ENCODE results near the gene PTPRD.

PTPRD gene

DNA sequence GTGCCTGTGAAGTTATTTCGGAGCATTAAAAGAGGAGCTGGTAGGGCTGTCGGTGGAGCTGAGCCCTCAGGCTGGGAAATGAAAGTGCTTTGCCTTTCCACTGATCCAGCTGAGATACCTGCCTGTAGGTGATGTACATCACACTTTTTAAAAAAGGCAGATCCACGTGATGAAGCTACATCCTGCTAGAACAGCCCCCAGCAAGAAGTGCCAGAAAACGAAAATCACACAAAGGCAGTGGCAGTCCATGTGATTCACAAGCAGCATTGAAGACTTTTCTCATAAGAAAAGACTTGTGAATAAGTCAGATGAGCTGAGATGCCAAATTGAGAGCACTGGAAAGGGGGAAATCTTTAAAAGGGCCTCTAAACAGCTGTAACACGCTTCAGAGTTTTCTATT is 765.1 kb downstream of the PTPRD start:
- no peak for DNase-seq (ENCODE audit: low spot score)
- in situ Hi-C loops (cut with MboI; ENCODE audit: low sequenced_read_pairs, unreplicated experiment), result no loop called here
- TF ChIP-seq CTCF (IDR thresholded peaks at IDR 0.05; ENCODE audit: borderline replicate concordance, control extremely low read depth, extremely low read depth, insufficient read depth, missing control alignments), result no peak

DNA sequence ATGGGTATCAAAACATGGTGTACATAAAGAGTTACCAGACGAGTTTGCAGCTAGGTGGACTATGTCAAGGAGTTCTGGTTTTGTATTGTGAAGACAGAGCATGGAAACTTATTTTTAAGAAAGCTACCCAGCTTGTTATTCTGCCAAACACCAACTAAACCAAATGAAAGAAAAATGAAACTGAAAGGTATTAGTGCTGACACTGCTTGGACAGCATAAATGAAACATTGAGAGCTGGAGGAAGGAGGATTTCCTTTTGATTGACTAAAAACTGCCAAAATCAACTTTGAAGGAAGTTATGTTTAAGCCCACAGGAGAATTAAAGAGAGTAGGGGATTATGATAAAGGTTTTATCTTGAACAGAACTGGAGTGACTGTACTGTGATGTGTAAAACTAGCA is 766.2 kb downstream of the PTPRD start:
- in situ Hi-C loops (cut with MboI; ENCODE audit: low sequenced_read_pairs, unreplicated experiment), result no loop called here
- no peak for TF ChIP-seq CTCF (IDR thresholded peaks at IDR 0.05; ENCODE audit: borderline replicate concordance, control extremely low read depth, extremely low read depth, insufficient read depth, missing control alignments)
- DNase-seq (ENCODE audit: low spot score), result peak; percentile 20

- TF ChIP-seq CTCF (IDR thresholded peaks at IDR 0.05; ENCODE audit: borderline replicate concordance, control extremely low read depth, extremely low read depth, insufficient read depth, missing control alignments), result no peak
- in situ Hi-C loops (cut with MboI; ENCODE audit: low sequenced_read_pairs, unreplicated experiment), result no loop called here
- DNase-seq (ENCODE audit: low spot score), result no peak
Measured at GRCh38 chr9:9820436-9820835, 792.4 kb downstream of the PTPRD start.

GRCh38 chr9:9819886-9820285 is 792.9 kb downstream of the PTPRD start:
- DNase-seq (ENCODE audit: low spot score), result no peak
- TF ChIP-seq CTCF (IDR thresholded peaks at IDR 0.05; ENCODE audit: borderline replicate concordance, control extremely low read depth, extremely low read depth, insufficient read depth, missing control alignments), result no peak
- in situ Hi-C loops (cut with MboI; ENCODE audit: low sequenced_read_pairs, unreplicated experiment), result no loop called here

GRCh38 chr9:9817176-9817575 is 795.6 kb downstream of the PTPRD start:
- in situ Hi-C loops (cut with MboI; ENCODE audit: low sequenced_read_pairs, unreplicated experiment), result no loop called here
- no peak for TF ChIP-seq CTCF (IDR thresholded peaks at IDR 0.05; ENCODE audit: borderline replicate concordance, control extremely low read depth, extremely low read depth, insufficient read depth, missing control alignments)
- no peak for DNase-seq (ENCODE audit: low spot score)

DNA sequence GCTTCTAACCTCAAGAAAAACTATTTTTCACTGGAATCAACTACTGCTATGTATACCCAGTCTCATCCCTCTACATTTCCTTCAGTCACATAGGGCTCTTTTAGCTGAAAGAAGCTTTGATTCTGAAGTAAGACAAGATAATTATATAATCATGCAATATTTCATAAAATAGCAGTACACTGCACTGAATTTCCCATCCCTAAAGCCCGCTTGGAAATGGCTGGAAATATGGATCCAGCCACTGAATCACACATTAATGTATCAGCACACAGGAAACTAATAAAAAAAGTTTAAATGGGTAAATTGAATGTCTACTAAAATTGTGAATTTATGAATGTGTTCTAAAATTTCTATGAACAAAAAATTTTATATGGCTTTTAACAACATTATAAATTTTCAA is 808.7 kb downstream of the PTPRD start:
- no peak for DNase-seq (ENCODE audit: low spot score)
- in situ Hi-C loops (cut with MboI; ENCODE audit: low sequenced_read_pairs, unreplicated experiment), result no loop called here
- TF ChIP-seq CTCF (IDR thresholded peaks at IDR 0.05; ENCODE audit: borderline replicate concordance, control extremely low read depth, extremely low read depth, insufficient read depth, missing control alignments), result no peak

- TF ChIP-seq CTCF (IDR thresholded peaks at IDR 0.05; ENCODE audit: borderline replicate concordance, control extremely low read depth, extremely low read depth, insufficient read depth, missing control alignments), result no peak
- in situ Hi-C loops (cut with MboI; ENCODE audit: low sequenced_read_pairs, unreplicated experiment), result loop anchor here (10.0 kb wide), 1 partner anchor 194 kb away; no protein-coding TSS in a partner anchor
- no peak for DNase-seq (ENCODE audit: low spot score)
Measured at GRCh38 chr9:9799287-9799686, 813.5 kb downstream of the PTPRD start.

Measured in GM13976 (cell line).